ENCODE results near the gene HCN4.

DNA sequence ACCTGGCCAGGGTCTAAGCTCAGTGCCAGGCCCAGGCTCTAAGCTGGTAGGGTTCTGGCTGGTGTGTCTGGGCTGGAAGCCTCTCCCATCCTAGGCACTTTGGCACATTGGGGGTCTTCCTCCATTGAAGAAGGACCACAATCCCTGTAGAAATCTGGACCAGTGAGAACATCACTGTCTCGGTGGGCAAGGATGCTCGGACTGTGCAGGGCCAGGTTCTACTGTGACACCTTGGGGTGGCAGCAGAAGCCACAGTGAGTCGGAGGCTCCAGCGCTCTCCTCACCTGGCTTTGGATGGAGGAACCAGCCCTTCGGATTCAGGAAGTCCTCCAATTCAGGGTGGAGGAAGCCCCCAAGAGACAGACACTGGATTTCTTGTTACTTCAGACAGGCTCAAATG is 17.5 kb upstream of the HCN4 start:
- TF ChIP-seq, protein P1, sequence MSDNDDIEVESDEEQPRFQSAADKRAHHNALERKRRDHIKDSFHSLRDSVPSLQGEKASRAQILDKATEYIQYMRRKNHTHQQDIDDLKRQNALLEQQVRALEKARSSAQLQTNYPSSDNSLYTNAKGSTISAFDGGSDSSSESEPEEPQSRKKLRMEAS (IDR thresholded peaks at IDR 0.05) = no peak
- TF ChIP-seq, protein P2, sequence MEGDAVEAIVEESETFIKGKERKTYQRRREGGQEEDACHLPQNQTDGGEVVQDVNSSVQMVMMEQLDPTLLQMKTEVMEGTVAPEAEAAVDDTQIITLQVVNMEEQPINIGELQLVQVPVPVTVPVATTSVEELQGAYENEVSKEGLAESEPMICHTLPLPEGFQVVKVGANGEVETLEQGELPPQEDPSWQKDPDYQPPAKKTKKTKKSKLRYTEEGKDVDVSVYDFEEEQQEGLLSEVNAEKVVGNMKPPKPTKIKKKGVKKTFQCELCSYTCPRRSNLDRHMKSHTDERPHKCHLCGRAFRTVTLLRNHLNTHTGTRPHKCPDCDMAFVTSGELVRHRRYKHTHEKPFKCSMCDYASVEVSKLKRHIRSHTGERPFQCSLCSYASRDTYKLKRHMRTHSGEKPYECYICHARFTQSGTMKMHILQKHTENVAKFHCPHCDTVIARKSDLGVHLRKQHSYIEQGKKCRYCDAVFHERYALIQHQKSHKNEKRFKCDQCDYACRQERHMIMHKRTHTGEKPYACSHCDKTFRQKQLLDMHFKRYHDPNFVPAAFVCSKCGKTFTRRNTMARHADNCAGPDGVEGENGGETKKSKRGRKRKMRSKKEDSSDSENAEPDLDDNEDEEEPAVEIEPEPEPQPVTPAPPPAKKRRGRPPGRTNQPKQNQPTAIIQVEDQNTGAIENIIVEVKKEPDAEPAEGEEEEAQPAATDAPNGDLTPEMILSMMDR (IDR thresholded peaks at IDR 0.05; ENCODE audit: control extremely low read depth in 1 of 3, insufficient read depth in 1 of 3, low read depth in 1 of 3, low read length in 3 of 3) = no peak
- TF ChIP-seq POLR2A (IDR thresholded peaks at IDR 0.05; ENCODE audit: control extremely low read depth in 1 of 2, low read depth in 2 of 2, low read length in 2 of 2) = no peak
- no peak for TF ChIP-seq EZH2 (IDR thresholded peaks at IDR 0.05; ENCODE audit: low read depth, low read length, severe bottlenecking)
- TF ChIP-seq POLR2AphosphoS5 (IDR thresholded peaks at IDR 0.05; ENCODE audit: low read depth, low read length) = no peak
- no peak for TF ChIP-seq FOSL1 (IDR thresholded peaks at IDR 0.05; ENCODE audit: insufficient read depth, low read depth, low read length)
